Gastroesophageal sphincter (tissue), 4 donors: ENCODE data around the gene ZBTB6. TPM values are rescaled to one million over a fixed set of nuclear protein-coding genes. Genes with fewer than 3 reads are reported as not detected.

Experiments
- ATAC-seq: fragments of 150-250 bp; one replicate; pipeline ENCODE4 v1.9.1; 2016; ENCODE audit warnings: mild to moderate bottlenecking, moderate library complexity
- H3K27ac ChIP-seq, 4 donors: fragments of 200-600 bp; sonication (generic) in 3 of 4; 1 replicate in 3 of 4; 2 replicates in 1 of 4; pipeline ENCODE4 v1.5.1; 2016 to 2019
- H3K27me3 ChIP-seq: fragments of 200-600 bp; sonication (generic); one replicate; pipeline ENCODE4 v1.5.1; 2019
- H3K36me3 ChIP-seq, 2 donors: fragments of 200-600 bp; sonication (generic); one replicate each; pipeline ENCODE4 v1.5.1; 2019; ENCODE audit warnings: control low read depth in 1 of 2
- H3K4me1 ChIP-seq, 3 donors: fragments of 200-600 bp; sonication (generic); 1 replicate in 2 of 3; 2 replicates in 1 of 3; pipeline ENCODE4 v1.5.1; 2016 to 2019; ENCODE audit warnings: control low read depth in 2 of 3
- H3K4me3 ChIP-seq, 2 donors: fragments of 200-600 bp; sonication (generic); one replicate each; pipeline ENCODE4 v1.5.1; 2019; ENCODE audit warnings: mild to moderate bottlenecking in 1 of 2, moderate library complexity in 1 of 2
- H3K9me3 ChIP-seq, 3 donors: fragments of 200-600 bp; sonication (generic); one replicate each; pipeline ENCODE4 v1.5.1; 2017 to 2019; ENCODE audit warnings: control low read depth in 2 of 3
- EP300 ChIP-seq: sonication (generic); formaldehyde crosslinking; IDR thresholded peaks from one replicate; pipeline ENCODE4 v1.6.1; 2017; ENCODE audit warnings: antibody characterized with exemption, mild to moderate bottlenecking
- POLR2A ChIP-seq, 2 donors: fragments of 450-650 bp; IDR thresholded peaks; one replicate each; pipeline ENCODE4 v1.6.1; 2017; ENCODE audit warnings: antibody characterized with exemption in 2 of 2, mild to moderate bottlenecking in 2 of 2, moderate library complexity in 1 of 2
- POLR2AphosphoS5 ChIP-seq: sonication (generic); formaldehyde crosslinking; IDR thresholded peaks from one replicate; pipeline ENCODE4 v1.6.1; 2017; ENCODE audit warnings: antibody characterized with exemption
- WGBS, 2 donors: methylation state at CpG; one replicate each; pipeline ENCODE4 v1.1.5; 2018; ENCODE audit warnings: low coverage in 1 of 2; 5-methylcytosine and 5-hydroxymethylcytosine counted together
- total RNA-seq, 4 donors: library from RNA; depleted of rRNA; stranded (reverse); fragments of >200 nt; gene quantifications; one replicate each; pipeline ENCODE4 v1.1.0, GENCODE V29; 2016
- TF ChIP-seq, protein P1 (sequence below), 4 experiments: fragments of 200-600 bp in 2 of 4; fragments of 450-650 bp in 2 of 4; sonication (generic) in 1 of 4; IDR thresholded peaks; one replicate each; pipeline ENCODE4 v1.5.1; 2017 to 2019; ENCODE audit warnings: antibody characterized with exemption in 4 of 4, mild to moderate bottlenecking in 2 of 4, moderate library complexity in 2 of 4

Gene ZBTB6
- total RNA-seq, 4 donors from 2014 or later = 7.4 to 10.9 (median 9.8) TPM

DNA sequence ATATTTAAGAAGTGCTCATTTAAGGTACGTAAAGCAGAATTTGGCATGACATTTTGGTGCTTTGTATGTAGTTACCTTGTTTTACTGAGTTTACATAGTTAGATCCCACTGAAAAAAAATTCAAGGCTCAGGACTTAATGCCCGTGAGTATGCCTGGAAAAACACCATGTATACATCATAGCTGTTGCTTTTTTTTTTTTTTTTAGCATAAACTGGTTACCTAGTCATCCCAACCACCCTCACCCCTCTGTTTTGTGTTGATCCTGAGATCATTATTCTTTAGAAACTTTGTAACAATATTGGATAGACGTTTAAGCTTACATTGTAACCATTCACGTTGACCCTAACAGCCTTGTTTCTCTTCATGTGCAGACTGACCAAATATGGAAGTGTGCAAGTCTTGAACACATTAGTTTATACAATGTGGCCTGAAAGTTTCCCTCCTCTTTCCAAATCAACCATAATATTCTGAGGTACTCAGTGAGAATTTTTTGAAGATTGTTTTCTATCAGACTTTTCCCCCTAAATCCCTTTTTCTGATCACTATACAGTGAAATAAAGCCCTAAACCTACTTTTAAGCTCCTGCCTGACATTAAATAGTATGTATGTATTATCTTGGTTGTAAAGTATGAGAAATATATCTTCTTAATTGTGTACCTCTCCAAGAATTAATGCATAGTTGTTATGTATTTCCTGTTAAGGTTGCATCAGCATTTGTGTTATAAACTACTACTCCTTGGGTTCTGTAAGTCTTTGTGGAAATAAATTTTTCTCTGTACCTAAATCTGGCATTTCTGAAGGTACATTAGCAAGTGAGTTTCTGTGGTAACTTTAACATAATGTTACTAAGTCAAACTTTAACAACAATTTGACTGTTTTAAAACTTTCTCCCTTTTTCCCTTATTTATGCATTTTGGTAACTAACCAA lies 32.1 kb upstream of the ZBTB6 start:
- H3K4me1 ChIP-seq = peaks cover 6 to 91% (median 12%) of the 10 kb centered on the region in 3 donors
- TF ChIP-seq POLR2A (IDR thresholded peaks at IDR 0.05) = no peak
- TF ChIP-seq, protein P1, sequence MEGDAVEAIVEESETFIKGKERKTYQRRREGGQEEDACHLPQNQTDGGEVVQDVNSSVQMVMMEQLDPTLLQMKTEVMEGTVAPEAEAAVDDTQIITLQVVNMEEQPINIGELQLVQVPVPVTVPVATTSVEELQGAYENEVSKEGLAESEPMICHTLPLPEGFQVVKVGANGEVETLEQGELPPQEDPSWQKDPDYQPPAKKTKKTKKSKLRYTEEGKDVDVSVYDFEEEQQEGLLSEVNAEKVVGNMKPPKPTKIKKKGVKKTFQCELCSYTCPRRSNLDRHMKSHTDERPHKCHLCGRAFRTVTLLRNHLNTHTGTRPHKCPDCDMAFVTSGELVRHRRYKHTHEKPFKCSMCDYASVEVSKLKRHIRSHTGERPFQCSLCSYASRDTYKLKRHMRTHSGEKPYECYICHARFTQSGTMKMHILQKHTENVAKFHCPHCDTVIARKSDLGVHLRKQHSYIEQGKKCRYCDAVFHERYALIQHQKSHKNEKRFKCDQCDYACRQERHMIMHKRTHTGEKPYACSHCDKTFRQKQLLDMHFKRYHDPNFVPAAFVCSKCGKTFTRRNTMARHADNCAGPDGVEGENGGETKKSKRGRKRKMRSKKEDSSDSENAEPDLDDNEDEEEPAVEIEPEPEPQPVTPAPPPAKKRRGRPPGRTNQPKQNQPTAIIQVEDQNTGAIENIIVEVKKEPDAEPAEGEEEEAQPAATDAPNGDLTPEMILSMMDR (IDR thresholded peaks at IDR 0.05) = no peak
- TF ChIP-seq POLR2AphosphoS5 = no peak
- TF ChIP-seq EP300 = no peak
- no peaks in the 10 kb centered on the region for H3K27me3 ChIP-seq
- no peaks in the 10 kb centered on the region for H3K9me3 ChIP-seq
- H3K36me3 ChIP-seq = no peaks in the 10 kb centered on the region
- no peak for ATAC-seq
- H3K4me3 ChIP-seq = no peak overlapping the region
- peak overlapping the region; percentile 56 to 96 (median 80) for H3K27ac ChIP-seq
- WGBS, 2 donors = 34 to 43% methylated on average over 3 to 4 of the region's 4 CpGs

DNA sequence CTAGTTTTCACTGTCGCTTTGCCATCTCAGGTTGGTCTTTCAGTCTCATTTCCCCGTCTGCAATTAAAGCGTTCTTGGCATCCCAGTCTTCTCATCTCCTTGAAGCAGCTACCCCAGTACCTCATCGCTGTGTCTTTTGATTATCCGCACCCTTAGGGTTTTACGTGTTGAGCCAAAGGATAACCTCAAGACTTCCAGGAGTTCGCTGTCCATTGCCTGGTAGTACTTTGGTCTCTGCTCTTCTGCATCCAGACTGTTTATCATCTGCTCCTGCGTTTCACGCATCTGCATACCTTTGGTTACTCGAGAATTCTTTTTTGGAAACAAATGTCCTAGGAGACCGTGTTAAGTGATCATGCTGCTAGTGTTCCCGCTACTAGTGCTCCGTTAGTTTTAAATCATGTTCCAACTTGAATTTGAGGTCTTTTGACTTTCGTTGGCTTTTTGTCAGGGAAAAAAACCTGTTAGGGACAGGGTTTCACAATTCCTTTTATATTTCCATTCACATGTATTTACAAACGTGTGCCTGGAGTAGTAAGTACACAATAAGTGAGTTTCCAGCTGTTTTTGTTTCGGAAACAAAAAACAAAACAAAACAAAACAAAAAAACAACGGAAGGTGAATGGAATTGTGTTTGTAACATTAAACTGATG lies 28.6 kb upstream of the ZBTB6 start:
- peaks cover 0 to 17% of the 10 kb centered on the region in 2 donors for H3K36me3 ChIP-seq
- no peaks in the 10 kb centered on the region for H3K27me3 ChIP-seq
- ATAC-seq = peak; percentile 9
- H3K4me1 ChIP-seq = peaks cover 5 to 61% (median 6%) of the 10 kb centered on the region in 3 donors
- TF ChIP-seq EP300 = no peak
- TF ChIP-seq, protein P1 (IDR thresholded peaks at IDR 0.05) = no peak
- no peak for TF ChIP-seq POLR2A (IDR thresholded peaks at IDR 0.05)
- TF ChIP-seq POLR2AphosphoS5 = peak; percentile 44
- H3K4me3 ChIP-seq = peak overlapping the region; percentile 79 to 86
- H3K9me3 ChIP-seq = no peaks in the 10 kb centered on the region
- 2 to 9% methylated on average over 17 of the region's 17 CpGs for WGBS, 2 donors
- peak overlapping the region; percentile 84 to 96 (median 94) for H3K27ac ChIP-seq

DNA sequence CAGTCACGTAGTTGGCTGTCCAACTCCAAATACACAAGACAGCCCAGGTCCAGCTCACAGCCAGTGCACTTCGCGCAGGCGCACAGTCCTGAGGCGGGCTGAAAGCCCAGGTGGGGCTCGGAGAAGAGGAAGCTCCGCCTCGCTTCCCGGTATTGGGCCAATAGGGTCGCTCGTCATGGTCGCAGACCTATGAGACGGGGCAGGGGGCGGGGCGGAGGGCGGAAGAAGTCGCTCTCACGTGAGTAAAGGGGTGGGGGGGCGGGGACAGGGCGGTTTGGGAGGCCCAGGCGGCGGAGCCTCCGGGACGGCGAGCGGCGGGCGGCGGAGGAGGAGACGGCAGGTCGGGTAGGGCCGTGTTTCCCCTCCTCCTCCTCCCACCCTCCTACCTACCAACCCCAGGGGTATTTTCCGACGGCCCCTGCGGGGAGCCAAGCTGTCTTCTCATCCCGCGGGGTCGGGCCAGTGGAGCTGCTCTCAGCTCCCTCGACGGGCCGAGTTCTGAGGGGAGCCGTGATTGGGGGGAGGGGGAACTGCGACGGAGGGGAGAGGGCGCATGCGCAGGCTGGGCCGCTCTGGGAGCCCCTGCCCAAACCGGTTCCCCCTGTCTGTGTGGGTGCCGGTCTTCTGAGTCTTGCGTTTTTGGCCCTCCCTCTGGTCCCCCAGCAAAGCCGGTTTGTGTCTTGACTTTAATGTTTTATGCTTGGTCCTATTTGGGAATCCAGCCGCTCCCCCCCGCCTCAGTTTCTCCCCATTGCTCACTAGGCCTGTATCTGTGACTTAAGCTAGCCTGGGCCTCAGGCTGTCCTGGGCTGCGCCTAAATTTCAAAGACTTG lies 27.8 kb upstream of the ZBTB6 start, which contains the start of gene RABGAP1:
Gene RABGAP1 (plus strand): TSS at position 272 of the 833 bp plus-strand sequence. CDS start 16,040 bp downstream, outside the sequence.
- no peaks in the 10 kb centered on the region for H3K9me3 ChIP-seq
- H3K27me3 ChIP-seq = no peaks in the 10 kb centered on the region
- peaks cover 0 to 23% of the 10 kb centered on the region in 2 donors for H3K36me3 ChIP-seq
- TF ChIP-seq POLR2AphosphoS5 (peak; percentile 90), POLR2A (IDR thresholded peaks at IDR 0.05) (peak; percentile 79 to 82), EP300 (no peak)
- H3K27ac ChIP-seq = peak within 1 kb of the TSS; percentile 84 to 96 (median 94)
- H3K4me1 ChIP-seq = peaks cover 0 to 53% (median 2%) of the 10 kb centered on the region in 3 donors
- WGBS, 2 donors = 0% methylated on average over 3 to 12 of the region's 54 CpGs
- peak within 1 kb of the TSS; percentile 79 to 86 for H3K4me3 ChIP-seq
- ATAC-seq = peak; percentile 99

DNA sequence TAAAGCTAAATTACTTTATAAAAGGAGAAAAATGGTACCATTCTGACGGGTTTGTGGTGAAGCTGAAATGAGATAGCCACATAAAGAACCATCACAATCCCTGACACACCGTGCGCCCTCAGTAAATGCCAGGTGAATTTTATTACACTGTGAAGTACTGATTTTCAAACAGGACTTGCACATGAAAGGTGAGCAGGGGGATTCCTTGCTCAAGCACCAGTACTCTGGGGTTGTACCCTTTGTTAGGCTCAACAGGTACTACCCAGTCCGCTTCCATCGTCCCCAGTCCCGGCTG lies 27.3 kb upstream of the ZBTB6 start:
- Histone ChIP-seq H3K27ac (peak overlapping the region in 3 of 4 donors; percentile 94 to 96 (median 94)), H3K9me3 (no peaks in the 10 kb centered on the region), H3K36me3 (peaks cover 0 to 23% of the 10 kb centered on the region in 2 donors), H3K4me1 (peaks cover 0 to 48% (median 0%) of the 10 kb centered on the region in 3 donors), H3K4me3 (peak overlapping the region; percentile 8 to 86), H3K27me3 (no peaks in the 10 kb centered on the region)
- no peak for ATAC-seq
- no peak for TF ChIP-seq POLR2AphosphoS5
- TF ChIP-seq POLR2A (IDR thresholded peaks at IDR 0.05) = no peak
- TF ChIP-seq, protein P1 (IDR thresholded peaks at IDR 0.05) = no peak
- no peak for TF ChIP-seq EP300
- WGBS, 2 donors = 13 to 17% methylated on average over 1 to 3 of the region's 6 CpGs
